Esophagus muscularis mucosa (tissue), 4 donors: Measurements from ENCODE around the gene IFT122.

ENCODE experiments used
- EP300 ChIP-seq: sonication (generic); formaldehyde crosslinking; IDR thresholded peaks from one replicate; pipeline ENCODE4 v1.6.1; 2017; ENCODE audit warnings: antibody characterized with exemption
- POLR2A ChIP-seq: fragments of 450-650 bp; IDR thresholded peaks from one replicate; pipeline ENCODE4 v1.6.1; 2017; ENCODE audit warnings: antibody characterized with exemption, moderate library complexity, mild to moderate bottlenecking, low read depth
- POLR2AphosphoS5 ChIP-seq, 2 donors: sonication (generic); formaldehyde crosslinking; IDR thresholded peaks; one replicate each; pipeline ENCODE4 v1.6.1; 2017; ENCODE audit warnings: antibody characterized with exemption in 2 of 2
- TF ChIP-seq, protein P1 (sequence below), 3 experiments: fragments of 200-600 bp in 2 of 3; fragments of 450-650 bp in 1 of 3; sonication (generic) in 2 of 3; IDR thresholded peaks; one replicate each; pipeline ENCODE4 v1.5.1; 2017 to 2019; ENCODE audit warnings: antibody characterized with exemption in 3 of 3, mild to moderate bottlenecking in 2 of 3, moderate library complexity in 1 of 3

GRCh38 chr3:129445471-129445870 lies 5.4 kb downstream of the IFT122 start:
- TF ChIP-seq, protein P1, sequence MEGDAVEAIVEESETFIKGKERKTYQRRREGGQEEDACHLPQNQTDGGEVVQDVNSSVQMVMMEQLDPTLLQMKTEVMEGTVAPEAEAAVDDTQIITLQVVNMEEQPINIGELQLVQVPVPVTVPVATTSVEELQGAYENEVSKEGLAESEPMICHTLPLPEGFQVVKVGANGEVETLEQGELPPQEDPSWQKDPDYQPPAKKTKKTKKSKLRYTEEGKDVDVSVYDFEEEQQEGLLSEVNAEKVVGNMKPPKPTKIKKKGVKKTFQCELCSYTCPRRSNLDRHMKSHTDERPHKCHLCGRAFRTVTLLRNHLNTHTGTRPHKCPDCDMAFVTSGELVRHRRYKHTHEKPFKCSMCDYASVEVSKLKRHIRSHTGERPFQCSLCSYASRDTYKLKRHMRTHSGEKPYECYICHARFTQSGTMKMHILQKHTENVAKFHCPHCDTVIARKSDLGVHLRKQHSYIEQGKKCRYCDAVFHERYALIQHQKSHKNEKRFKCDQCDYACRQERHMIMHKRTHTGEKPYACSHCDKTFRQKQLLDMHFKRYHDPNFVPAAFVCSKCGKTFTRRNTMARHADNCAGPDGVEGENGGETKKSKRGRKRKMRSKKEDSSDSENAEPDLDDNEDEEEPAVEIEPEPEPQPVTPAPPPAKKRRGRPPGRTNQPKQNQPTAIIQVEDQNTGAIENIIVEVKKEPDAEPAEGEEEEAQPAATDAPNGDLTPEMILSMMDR (IDR thresholded peaks at IDR 0.05) = no peak
- TF ChIP-seq POLR2AphosphoS5 (IDR thresholded peaks at IDR 0.05) (no peak), POLR2A (no peak), EP300 (no peak)
